Thyroid gland (tissue), 4 donors: ENCODE measurements around the gene PLXNB2. TPM values are rescaled to one million over a fixed set of nuclear protein-coding genes. Genes with fewer than 3 reads are reported as not detected.
"Not testable (repeated sequence)": the region's sequence is repeated elsewhere in the genome, so short reads cannot be mapped to it uniquely, and the experiment has no call there.

Experiments used
- DNase-seq, 2 donors: peaks; one replicate each; pipeline ENCODE4 v3.0.0-alpha.2; 2019
- H3K27ac ChIP-seq, 3 donors: fragments of 200-600 bp; sonication (generic); 1 replicate in 2 of 3; 2 replicates in 1 of 3; pipeline ENCODE4 v1.5.1; 2016 to 2019; ENCODE audit warnings: mild to moderate bottlenecking in 1 of 3, moderate library complexity in 1 of 3
- H3K27me3 ChIP-seq: fragments of 200-600 bp; sonication (generic); one replicate; pipeline ENCODE4 v1.5.1; 2019
- H3K36me3 ChIP-seq, 2 donors: fragments of 200-600 bp; sonication (generic); one replicate each; pipeline ENCODE4 v1.5.1; 2016 to 2019
- H3K4me1 ChIP-seq, 2 donors: fragments of 200-600 bp; sonication (generic); one replicate each; pipeline ENCODE4 v1.5.1; 2017 to 2019
- H3K4me3 ChIP-seq, 3 donors: fragments of 200-600 bp; sonication (generic); replicated peaks in 1 of 3; 1 replicate in 2 of 3; 2 replicates in 1 of 3; pipeline ENCODE4 v1.5.1; 2016; ENCODE audit warnings: mild to moderate bottlenecking in 1 of 3
- H3K9me3 ChIP-seq: fragments of 200-600 bp; sonication (generic); one replicate; pipeline ENCODE4 v1.5.1; 2017
- POLR2A ChIP-seq, 2 donors: fragments of 450-650 bp; IDR thresholded peaks; one replicate each; pipeline ENCODE4 v1.6.1; 2017; ENCODE audit warnings: antibody characterized with exemption in 2 of 2, mild to moderate bottlenecking in 2 of 2, moderate library complexity in 1 of 2
- WGBS, 2 donors: methylation state at CpG; one replicate each; pipeline ENCODE4 v1.1.5; 2017; 5-methylcytosine and 5-hydroxymethylcytosine counted together
- intact Hi-C: fragments of 100-400 bp; cut with DNase I; formaldehyde crosslinking; loops from one replicate; pipeline ENCODE4 v1.15.1; 2023
- total RNA-seq, 4 donors: library from RNA; depleted of rRNA; stranded (reverse); fragments of >200 nt; gene quantifications; one replicate each; pipeline ENCODE4 v1.2.3, GENCODE V29; 2016
- TF ChIP-seq, protein P1 (sequence below), 6 experiments: fragments of 200-600 bp in 3 of 6; fragments of 450-650 bp in 3 of 6; sonication (generic) in 3 of 6; IDR thresholded peaks; one replicate each; pipeline ENCODE4 v1.5.1; 2016 to 2019; ENCODE audit warnings: antibody characterized with exemption in 6 of 6, mild to moderate bottlenecking in 2 of 6, inconsistent platforms in 1 of 6, moderate library complexity in 1 of 6

The PLXNB2 gene
- total RNA-seq, 4 donors from 2014 or later = 143 to 266 (median 215) TPM

DNA sequence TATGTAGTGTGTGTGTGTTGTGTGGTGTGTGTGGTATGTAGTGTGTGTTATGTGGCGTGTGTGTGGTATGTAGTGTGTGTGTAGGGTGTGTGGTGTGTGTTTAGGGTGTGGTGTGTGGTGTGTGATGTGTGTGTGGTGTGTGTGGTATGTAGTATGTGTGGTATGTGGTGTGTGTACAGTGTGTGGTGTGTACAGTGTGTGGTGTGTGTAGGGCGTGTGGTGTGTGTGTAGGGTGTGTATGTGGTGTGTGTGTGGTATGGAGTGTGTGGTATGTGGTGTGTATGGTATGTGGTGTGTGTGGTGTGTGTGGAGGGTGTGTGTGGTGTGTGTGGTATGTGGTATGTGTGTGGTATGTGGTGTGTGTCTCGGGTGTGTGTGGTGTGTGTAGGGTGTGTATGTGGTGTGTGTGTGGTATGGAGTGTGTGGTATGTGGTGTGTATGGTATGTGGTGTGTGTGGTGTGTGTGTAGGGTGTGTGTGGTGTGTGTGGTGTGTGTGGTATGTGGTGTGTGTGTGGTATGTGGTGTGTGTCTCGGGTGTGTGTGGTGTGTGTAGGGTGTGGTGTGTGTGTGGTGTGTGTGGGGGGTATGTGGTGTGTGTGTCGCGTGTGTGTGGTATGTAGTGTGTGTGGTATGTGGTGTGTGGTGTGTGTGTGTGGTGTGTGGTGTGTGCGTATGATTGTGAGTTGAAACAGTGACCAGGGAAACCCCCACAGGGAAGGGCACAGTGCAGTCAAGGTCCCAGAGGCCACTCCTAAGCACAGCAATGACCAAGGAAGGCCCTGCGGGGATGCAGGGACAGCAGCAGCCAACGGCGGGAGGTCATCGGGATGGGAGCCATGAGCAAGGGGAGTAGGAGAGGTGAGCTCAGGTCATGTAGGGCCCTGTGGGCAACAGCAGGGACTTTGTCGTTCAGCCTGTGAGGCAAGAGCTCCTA lies 32.8 kb upstream of the PLXNB2 start:
- H3K4me1 ChIP-seq = peaks cover 3 to 4% of the 10 kb centered on the region in 2 donors
- no peak overlapping the region for H3K4me3 ChIP-seq
- H3K9me3 ChIP-seq = no peaks in the 10 kb centered on the region
- no peaks in the 10 kb centered on the region for H3K27me3 ChIP-seq
- no peak overlapping the region for H3K27ac ChIP-seq
- no peaks in the 10 kb centered on the region for H3K36me3 ChIP-seq
- WGBS, 2 donors = 81 to 88% methylated on average over 12 of the region's 12 CpGs
- no peak for DNase-seq
- intact Hi-C loops = loop anchor here (5.0 kb wide), 1 partner anchor 88 kb away; the partner anchor contains the start of gene HDAC10
- no peak for TF ChIP-seq POLR2A (IDR thresholded peaks at IDR 0.05)
- TF ChIP-seq, protein P1, sequence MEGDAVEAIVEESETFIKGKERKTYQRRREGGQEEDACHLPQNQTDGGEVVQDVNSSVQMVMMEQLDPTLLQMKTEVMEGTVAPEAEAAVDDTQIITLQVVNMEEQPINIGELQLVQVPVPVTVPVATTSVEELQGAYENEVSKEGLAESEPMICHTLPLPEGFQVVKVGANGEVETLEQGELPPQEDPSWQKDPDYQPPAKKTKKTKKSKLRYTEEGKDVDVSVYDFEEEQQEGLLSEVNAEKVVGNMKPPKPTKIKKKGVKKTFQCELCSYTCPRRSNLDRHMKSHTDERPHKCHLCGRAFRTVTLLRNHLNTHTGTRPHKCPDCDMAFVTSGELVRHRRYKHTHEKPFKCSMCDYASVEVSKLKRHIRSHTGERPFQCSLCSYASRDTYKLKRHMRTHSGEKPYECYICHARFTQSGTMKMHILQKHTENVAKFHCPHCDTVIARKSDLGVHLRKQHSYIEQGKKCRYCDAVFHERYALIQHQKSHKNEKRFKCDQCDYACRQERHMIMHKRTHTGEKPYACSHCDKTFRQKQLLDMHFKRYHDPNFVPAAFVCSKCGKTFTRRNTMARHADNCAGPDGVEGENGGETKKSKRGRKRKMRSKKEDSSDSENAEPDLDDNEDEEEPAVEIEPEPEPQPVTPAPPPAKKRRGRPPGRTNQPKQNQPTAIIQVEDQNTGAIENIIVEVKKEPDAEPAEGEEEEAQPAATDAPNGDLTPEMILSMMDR (IDR thresholded peaks at IDR 0.05) = no peak

DNA sequence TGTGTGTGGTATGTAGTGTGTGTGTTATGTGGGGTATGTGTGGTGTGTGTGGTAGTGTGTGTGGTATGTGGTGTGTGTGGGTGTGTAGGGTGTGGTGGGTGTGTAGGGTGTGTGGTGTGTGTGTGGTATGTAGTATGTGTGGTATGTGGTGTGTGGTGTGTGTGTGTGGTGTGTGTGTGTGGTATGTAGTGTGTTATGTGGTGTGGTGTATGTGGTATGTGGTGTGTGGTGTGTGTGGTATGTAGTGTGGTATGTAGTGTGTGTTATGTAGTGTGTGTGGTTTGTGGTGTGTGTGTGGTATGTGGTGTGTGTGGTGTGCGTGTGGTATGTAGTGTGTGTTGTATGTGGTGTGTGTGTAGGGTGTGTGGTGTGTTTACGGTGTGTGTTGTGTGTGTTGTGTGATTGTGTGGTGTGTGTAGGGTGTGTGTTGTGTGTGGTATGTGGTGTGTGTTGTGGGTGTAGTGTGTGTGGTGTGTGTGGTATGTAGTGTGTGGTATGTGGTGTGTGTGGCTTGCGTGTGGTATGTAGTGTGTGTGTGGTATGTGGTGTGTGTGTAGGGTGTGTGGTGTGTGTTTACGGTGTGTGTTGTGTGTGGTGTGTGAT lies 31.5 kb upstream of the PLXNB2 start:
- TF ChIP-seq, protein P1 (IDR thresholded peaks at IDR 0.05) = no peak
- no peak for TF ChIP-seq POLR2A (IDR thresholded peaks at IDR 0.05)
- Histone ChIP-seq H3K27ac (no peak overlapping the region), H3K4me3 (no peak overlapping the region), H3K27me3 (no peaks in the 10 kb centered on the region), H3K9me3 (no peaks in the 10 kb centered on the region), H3K4me1 (peaks cover 3 to 4% of the 10 kb centered on the region in 2 donors), H3K36me3 (no peaks in the 10 kb centered on the region)
- DNase-seq = no peak
- intact Hi-C loops = no loop called here
- 97 to 98% methylated on average over 4 of the region's 4 CpGs for WGBS, 2 donors

DNA sequence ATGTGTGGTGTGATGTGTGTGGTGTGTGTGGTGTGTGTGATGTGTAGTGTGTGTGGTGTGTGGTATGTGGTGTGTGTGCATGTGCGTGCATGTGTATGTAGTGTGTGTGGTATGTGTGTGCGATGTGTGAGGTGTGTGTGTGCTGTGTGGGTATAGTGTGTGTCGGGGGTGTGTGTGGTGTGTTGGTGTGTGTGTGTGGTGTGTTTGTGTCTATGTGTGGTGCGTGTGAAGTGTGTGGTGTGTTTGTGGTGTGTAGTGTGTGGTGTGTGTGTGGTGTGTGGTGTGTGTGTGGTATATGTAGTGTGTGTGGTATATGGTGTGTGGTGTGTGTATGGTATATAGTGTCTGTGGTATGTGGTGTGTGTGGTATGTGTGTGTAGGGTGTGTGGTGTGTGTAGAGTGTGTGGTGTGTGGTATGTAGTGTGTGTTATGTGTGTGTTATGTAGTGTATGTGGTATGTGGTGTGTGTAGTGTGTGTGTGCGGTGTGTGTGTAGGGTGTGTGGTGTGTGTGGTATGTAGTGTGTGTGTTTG lies 30.7 kb upstream of the PLXNB2 start:
- WGBS, 2 donors = 94% methylated on average over 5 of the region's 5 CpGs
- intact Hi-C loops = no loop called here
- H3K4me1 ChIP-seq = peaks cover 3 to 4% of the 10 kb centered on the region in 2 donors
- no peaks in the 10 kb centered on the region for H3K9me3 ChIP-seq
- TF ChIP-seq, protein P1 (IDR thresholded peaks at IDR 0.05) = no peak
- no peak for TF ChIP-seq POLR2A (IDR thresholded peaks at IDR 0.05)
- no peak overlapping the region for H3K4me3 ChIP-seq
- no peaks in the 10 kb centered on the region for H3K27me3 ChIP-seq
- no peak overlapping the region for H3K27ac ChIP-seq
- no peaks in the 10 kb centered on the region for H3K36me3 ChIP-seq
- no peak for DNase-seq

DNA sequence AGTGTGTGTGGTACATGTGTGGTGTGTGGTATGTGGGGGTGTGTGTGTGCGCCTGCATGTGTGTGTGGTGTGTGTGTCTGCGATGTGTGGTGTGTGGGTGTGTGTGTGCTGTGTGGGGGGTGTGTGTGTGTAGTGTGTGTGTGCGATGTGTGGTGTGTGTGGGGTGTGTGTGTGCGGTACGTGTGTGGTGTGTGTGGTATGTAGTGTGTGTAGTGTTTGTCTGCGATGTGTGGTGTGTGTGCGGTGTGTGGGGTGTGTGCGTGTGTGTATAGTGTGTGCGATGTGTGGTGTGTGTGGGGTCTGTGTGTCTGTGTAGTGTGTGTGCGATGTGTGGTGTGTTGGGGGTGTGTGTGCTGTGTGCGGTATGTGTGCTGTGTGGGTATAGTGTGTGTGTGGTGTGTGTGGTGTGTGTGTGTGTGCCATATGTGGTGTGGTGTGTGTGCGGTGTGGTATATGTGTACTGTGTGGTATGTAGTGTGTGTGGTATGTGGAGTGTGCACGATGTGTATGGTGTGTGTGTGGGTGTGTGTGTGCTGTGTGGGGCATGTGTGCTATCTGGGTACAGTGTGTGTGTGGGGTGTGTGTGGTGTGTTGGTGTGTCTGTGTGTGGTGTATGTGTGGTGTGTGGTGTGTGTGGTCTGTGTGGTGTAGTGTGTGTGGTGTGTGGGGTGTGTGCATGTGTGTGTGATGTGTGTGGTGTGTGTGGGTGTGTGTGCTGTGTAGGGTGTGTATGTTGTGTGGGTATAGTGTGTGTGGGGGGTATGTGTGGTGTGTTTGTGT lies 30.0 kb upstream of the PLXNB2 start:
- intact Hi-C loops = no loop called here
- Histone ChIP-seq H3K27me3 (no peaks in the 10 kb centered on the region), H3K9me3 (no peaks in the 10 kb centered on the region), H3K36me3 (no peaks in the 10 kb centered on the region), H3K27ac (no peak overlapping the region), H3K4me3 (no peak overlapping the region), H3K4me1 (peaks cover 3 to 4% of the 10 kb centered on the region in 2 donors)
- no peak for TF ChIP-seq POLR2A (IDR thresholded peaks at IDR 0.05)
- TF ChIP-seq, protein P1 (IDR thresholded peaks at IDR 0.05) = no peak
- DNase-seq = no peak
- WGBS, 2 donors = 94% methylated on average over 13 of the region's 13 CpGs

DNA sequence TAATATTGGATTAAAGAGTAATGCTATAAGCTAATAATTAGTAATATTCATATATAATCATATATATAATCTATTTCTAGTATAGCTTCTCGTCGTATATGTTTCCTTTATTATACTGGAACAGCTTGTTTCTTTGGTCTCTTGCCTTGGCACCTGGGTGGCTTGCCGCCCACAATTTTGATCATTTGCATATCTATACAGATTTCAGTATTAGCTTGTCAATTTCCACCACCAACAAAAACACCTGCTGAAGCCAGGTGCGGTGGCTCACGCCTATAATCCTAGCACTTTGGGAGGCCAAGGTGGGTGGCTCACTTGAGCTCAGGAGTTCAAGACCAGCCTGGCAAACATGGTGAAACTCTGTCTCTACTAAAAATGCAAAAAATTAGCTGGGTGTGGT lies 27.0 kb upstream of the PLXNB2 start:
- H3K36me3 ChIP-seq, DNase-seq, H3K4me1 ChIP-seq, H3K9me3 ChIP-seq, intact Hi-C loops, H3K4me3 ChIP-seq, H3K27me3 ChIP-seq, H3K27ac ChIP-seq: not testable (repeated sequence)
- WGBS, 2 donors = 95% methylated on average over 5 of the region's 5 CpGs
